GM12801 (cell line): ENCODE data around the gene RNF166.

Experiments
- TF ChIP-seq, protein P1 (sequence below): IDR thresholded peaks from one replicate; pipeline ENCODE4 v1.5.1; 2011; ENCODE audit warnings: control low read depth; ENCODE audit not compliant: insufficient read length; ENCODE audit errors: extremely low read depth

Gene RNF166

GRCh38 chr16:88667461-88667860 lies 38.7 kb downstream of the RNF166 start:
- TF ChIP-seq, protein P1, sequence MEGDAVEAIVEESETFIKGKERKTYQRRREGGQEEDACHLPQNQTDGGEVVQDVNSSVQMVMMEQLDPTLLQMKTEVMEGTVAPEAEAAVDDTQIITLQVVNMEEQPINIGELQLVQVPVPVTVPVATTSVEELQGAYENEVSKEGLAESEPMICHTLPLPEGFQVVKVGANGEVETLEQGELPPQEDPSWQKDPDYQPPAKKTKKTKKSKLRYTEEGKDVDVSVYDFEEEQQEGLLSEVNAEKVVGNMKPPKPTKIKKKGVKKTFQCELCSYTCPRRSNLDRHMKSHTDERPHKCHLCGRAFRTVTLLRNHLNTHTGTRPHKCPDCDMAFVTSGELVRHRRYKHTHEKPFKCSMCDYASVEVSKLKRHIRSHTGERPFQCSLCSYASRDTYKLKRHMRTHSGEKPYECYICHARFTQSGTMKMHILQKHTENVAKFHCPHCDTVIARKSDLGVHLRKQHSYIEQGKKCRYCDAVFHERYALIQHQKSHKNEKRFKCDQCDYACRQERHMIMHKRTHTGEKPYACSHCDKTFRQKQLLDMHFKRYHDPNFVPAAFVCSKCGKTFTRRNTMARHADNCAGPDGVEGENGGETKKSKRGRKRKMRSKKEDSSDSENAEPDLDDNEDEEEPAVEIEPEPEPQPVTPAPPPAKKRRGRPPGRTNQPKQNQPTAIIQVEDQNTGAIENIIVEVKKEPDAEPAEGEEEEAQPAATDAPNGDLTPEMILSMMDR, result no peak

DNA sequence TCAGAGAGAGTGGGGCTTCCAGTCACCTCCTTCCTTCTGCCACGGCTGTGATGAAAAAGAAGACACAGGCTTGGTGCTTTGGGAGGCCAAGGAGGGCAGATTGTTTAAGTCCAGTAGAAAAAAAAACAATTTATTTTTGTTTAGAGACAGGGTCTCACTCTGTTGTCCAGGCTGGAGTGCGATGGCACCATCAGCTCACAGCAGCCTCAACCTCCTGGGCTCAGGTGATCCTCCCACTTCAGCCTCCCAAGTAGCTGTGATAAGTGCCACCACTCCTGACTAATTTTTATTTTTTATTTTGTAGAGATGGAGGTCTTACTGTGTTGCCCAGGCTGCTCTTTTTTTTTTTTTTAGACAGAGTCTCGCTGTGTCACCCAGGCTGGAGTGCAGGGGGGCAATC lies 40.6 kb downstream of the RNF166 start:
- TF ChIP-seq, protein P1, result no peak

- TF ChIP-seq, protein P1, result no peak
These were observed 41.1 kb downstream of the RNF166 start for GRCh38 chr16:88665148-88665547.

- TF ChIP-seq, protein P1, result no peak
These were observed 43.2 kb downstream of the RNF166 start, which contains the start of gene MVD for GRCh38 chr16:88662843-88663606. Gene MVD (minus strand): TSS chr16:88663091. CDS start chr16:88663080, 11 bp downstream.

DNA sequence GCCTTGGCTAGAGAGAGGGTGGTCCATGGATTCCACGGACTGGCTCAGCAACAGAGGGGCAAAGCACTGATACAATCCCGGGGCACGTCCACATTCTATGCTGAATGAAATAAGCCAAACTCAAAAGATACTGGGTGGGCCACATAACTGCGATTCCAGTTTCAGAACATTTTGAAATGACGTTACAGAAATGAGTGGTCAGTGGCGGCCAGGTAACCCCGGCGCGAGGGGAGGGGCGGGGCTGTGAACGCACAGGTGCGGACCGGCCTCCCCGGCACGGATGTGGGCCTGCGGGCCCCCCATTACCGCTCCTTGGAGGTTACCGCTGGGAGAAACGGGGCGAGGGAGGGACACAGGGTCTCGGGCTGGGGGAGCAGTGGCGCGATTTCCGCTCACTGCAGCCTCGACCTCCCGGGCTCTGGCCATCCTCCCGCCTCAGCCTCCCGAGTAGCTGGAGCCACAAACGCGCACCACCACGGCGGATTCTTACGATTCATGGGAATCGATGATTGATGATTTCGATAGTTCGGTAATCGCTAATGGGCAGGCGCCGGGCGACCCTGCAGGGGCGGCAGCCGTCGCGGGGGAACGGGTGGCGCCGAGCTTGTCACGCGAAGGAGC lies 43.9 kb downstream of the RNF166 start:
- TF ChIP-seq, protein P1, result no peak

DNA sequence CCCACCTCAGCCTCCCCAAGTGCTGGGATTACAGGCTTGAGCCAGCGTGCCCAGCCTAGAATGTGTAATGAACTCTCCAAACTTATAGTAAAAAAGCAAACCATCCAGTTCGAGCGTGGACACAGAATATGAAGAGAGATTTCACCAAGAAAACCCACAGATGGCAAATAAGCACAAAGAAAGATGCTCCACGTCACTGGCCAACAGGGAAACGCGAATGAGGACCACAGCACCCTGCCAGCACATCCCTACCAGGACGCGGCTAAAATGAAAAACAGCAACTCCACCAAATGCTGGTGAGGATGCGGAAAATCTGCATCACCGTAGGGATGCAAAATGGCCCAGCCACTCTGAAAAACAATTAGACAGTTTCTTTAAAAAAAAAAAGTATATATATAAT lies 44.7 kb downstream of the RNF166 start:
- TF ChIP-seq, protein P1, result no peak

DNA sequence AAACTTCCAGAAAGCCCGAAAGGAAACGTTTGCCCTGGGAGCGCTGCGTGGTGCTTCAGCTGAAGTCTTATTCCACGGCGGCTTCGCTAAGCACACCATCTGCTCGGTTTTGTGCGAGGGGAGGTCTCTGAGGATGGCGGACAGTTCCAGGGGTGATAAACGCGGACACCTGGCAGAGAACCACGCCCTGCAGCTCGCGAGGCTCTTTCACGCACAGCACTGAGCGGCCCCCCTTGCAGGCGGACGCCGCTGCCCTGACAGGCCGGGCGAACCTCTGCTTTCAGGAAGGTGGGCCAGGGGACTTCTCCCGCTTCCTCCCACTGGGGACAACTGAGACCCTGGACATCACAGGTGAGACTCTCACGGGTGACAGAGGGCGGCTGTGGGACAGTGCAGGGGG lies 47.0 kb downstream of the RNF166 start:
- TF ChIP-seq, protein P1, result no peak
